Suprapubic skin (tissue), 4 donors: Measurements from ENCODE around the gene HDDC3. TPM values are rescaled to one million over a fixed set of nuclear protein-coding genes. Genes with fewer than 3 reads are reported as not detected.

Experiments used
- DNase-seq, 2 donors: peaks; one replicate each; pipeline ENCODE4 v3.0.0-alpha.2; 2019; ENCODE audit warnings: low spot score in 2 of 2
- H3K27ac ChIP-seq: fragments of 200-600 bp; sonication (generic); one replicate; pipeline ENCODE4 v1.5.1; 2019
- H3K27me3 ChIP-seq: fragments of 200-600 bp; sonication (generic); one replicate; pipeline ENCODE4 v1.5.1; 2019
- H3K36me3 ChIP-seq: fragments of 200-600 bp; sonication (generic); one replicate; pipeline ENCODE4 v1.5.1; 2019
- H3K4me1 ChIP-seq: fragments of 200-600 bp; sonication (generic); one replicate; pipeline ENCODE4 v1.5.1; 2019
- H3K4me3 ChIP-seq: fragments of 200-600 bp; sonication (generic); one replicate; pipeline ENCODE4 v1.5.1; 2019; ENCODE audit warnings: mild to moderate bottlenecking
- H3K9me3 ChIP-seq: fragments of 200-600 bp; sonication (generic); one replicate; pipeline ENCODE4 v1.5.1; 2019
- EP300 ChIP-seq: sonication (generic); formaldehyde crosslinking; IDR thresholded peaks from one replicate; pipeline ENCODE4 v1.6.1; 2017; ENCODE audit warnings: antibody characterized with exemption
- POLR2AphosphoS5 ChIP-seq, 3 donors: sonication (generic); formaldehyde crosslinking; IDR thresholded peaks; one replicate each; pipeline ENCODE4 v1.6.1; 2017; ENCODE audit warnings: antibody characterized with exemption in 3 of 3
- WGBS: methylation state at CpG from one replicate; pipeline ENCODE4 v1.1.5; 2018; 5-methylcytosine and 5-hydroxymethylcytosine counted together
- total RNA-seq, 4 donors: library from RNA; depleted of rRNA; stranded (reverse); fragments of >200 nt; gene quantifications; one replicate each; pipeline ENCODE4 v1.1.0, GENCODE V29; 2016
- TF ChIP-seq, protein P1 (sequence below), 2 donors: fragments of 200-600 bp in 1 of 2; fragments of 450-650 bp in 1 of 2; sonication (generic) in 1 of 2; IDR thresholded peaks; one replicate each; pipeline ENCODE4 v1.5.1; 2016 to 2019; ENCODE audit warnings: antibody characterized with exemption in 2 of 2, mild to moderate bottlenecking in 1 of 2, moderate library complexity in 1 of 2

The HDDC3 gene
- total RNA-seq, 4 donors from 2014 or later = 13.5 to 119 (median 17.0) TPM

DNA sequence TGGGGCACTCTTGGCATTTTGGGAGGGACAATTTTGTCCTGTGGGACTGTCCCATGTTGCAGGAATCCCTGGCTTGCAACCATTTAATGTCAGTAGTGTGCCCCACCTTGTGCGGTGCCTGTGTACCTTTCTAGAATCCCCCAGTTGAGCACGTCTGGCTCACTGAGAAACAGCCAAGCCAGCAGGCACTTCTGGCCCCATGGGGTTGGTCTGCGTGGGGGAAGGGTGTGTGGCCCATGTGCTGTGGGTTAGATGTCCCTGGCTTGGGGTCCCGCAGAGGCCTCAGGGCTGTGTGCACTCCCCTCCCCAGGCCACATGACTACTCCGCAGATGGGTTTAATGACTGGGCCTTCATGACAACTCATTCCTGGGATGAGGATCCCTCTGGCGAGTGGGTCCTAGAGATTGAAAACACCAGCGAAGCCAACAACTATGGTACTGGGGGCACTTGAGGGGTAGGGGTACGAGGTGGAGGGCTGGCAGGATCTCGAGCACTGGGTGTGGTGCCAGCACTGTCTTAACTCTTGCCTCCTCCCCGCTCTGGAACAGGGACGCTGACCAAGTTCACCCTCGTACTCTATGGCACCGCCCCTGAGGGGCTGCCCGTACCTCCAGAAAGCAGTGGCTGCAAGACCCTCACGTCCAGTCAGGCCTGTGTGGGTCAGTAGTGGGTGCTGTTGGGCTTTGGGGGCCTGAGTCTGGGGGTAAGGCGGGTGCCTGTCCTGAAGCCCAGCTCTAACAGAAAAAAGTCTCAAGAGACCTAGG lies 51.8 kb downstream of the HDDC3 start:
- Histone ChIP-seq H3K36me3 (peaks cover 70% of the 10 kb centered on the region), H3K4me3 (no peak overlapping the region), H3K27ac (no peak overlapping the region), H3K4me1 (peaks cover 28% of the 10 kb centered on the region), H3K9me3 (no peaks in the 10 kb centered on the region), H3K27me3 (no peaks in the 10 kb centered on the region)
- no peak for DNase-seq
- 82% methylated on average over 10 of the region's 16 CpGs for WGBS
- no peak for TF ChIP-seq POLR2AphosphoS5 (IDR thresholded peaks at IDR 0.05)
- TF ChIP-seq, protein P1, sequence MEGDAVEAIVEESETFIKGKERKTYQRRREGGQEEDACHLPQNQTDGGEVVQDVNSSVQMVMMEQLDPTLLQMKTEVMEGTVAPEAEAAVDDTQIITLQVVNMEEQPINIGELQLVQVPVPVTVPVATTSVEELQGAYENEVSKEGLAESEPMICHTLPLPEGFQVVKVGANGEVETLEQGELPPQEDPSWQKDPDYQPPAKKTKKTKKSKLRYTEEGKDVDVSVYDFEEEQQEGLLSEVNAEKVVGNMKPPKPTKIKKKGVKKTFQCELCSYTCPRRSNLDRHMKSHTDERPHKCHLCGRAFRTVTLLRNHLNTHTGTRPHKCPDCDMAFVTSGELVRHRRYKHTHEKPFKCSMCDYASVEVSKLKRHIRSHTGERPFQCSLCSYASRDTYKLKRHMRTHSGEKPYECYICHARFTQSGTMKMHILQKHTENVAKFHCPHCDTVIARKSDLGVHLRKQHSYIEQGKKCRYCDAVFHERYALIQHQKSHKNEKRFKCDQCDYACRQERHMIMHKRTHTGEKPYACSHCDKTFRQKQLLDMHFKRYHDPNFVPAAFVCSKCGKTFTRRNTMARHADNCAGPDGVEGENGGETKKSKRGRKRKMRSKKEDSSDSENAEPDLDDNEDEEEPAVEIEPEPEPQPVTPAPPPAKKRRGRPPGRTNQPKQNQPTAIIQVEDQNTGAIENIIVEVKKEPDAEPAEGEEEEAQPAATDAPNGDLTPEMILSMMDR (IDR thresholded peaks at IDR 0.05) = no peak
- no peak for TF ChIP-seq EP300

Other genes with a start within 250 kb of the HDDC3 start
- gene BLM, start 215.2 kb downstream of the HDDC3 start, total RNA-seq = 1 to 10 TPM in 1 of 4 donors, under 1 TPM in 3; 0.72 to 2.4 (median 0.84) TPM
- gene FURIN, start 64.0 kb downstream of the HDDC3 start, total RNA-seq = 100 to 1,000 TPM in 2 of 4 donors, 10 to 100 TPM in 2; 61.6 to 120 (median 100) TPM
- gene FES, start 48.0 kb downstream of the HDDC3 start, total RNA-seq = 10 to 100 TPM in 3 of 4 donors, 1 to 10 TPM in 1; 6.3 to 18.7 (median 11.8) TPM
- gene MAN2A2, start 29.2 kb downstream of the HDDC3 start, total RNA-seq = 10 to 100 TPM; 51.3 to 91.9 (median 62.2) TPM
- gene UNC45A, start 2.7 kb upstream of the HDDC3 start, total RNA-seq = 10 to 100 TPM; 52.4 to 94.5 (median 67.8) TPM
- 10 to 100 TPM; 12.9 to 25.4 (median 17.9) TPM for gene RCCD1, start 22.3 kb upstream of the HDDC3 start, total RNA-seq
- 10 to 100 TPM; 17.6 to 41.2 (median 34.6) TPM for gene PRC1, start 62.0 kb upstream of the HDDC3 start, total RNA-seq
- 10 to 100 TPM; 16.5 to 23.1 (median 18.4) TPM for gene VPS33B, start 90.0 kb upstream of the HDDC3 start, total RNA-seq
- gene SV2B, start 167.7 kb upstream of the HDDC3 start, total RNA-seq = 1 to 10 TPM in 1 of 4 donors, under 1 TPM in 3; 0.23 to 2.2 (median 0.62) TPM